ENCODE data around the gene FBXL3. TPM values are rescaled to one million over a fixed set of nuclear protein-coding genes. Genes with fewer than 3 reads are reported as not detected.

The FBXL3 gene
- total and polyA plus RNA-seq, 2 of the 8 experiments (the other 6 are each of a cell fraction or from before 2014, with no cell fraction given), result 4.9 to 14.9 TPM

GRCh38 chr13:77053192-77053591 lies 26.2 kb upstream of the FBXL3 start:
- ChIA-PET CTCF (ENCODE audit: partially characterized antibody) (interaction anchor here (0.9 to 1.2 kb wide), 3 partner anchors 9 to 512 kb away, joined by 3 read pairs; no protein-coding TSS in a partner anchor), POLR2A (ENCODE audit: partially characterized antibody) (interaction anchor here (1.0 kb wide), 1 partner anchor 165 kb away, joined by 3 read pairs; no protein-coding TSS in a partner anchor)
- Histone ChIP-seq H3K4me3 (ENCODE audit: extremely low read depth in 1 of 4, insufficient read depth in 2 of 4, low read depth in 3 of 4, low read length in 4 of 4) (no peak overlapping the region), H3K4ac (replicated peaks; ENCODE audit: insufficient read length, low read depth, low read length) (no peak overlapping the region), H3K27me3 (replicated peaks in 1 of 4; ENCODE audit: control insufficient read depth in 3 of 4, extremely low read depth in 1 of 4, insufficient read depth in 3 of 4, low read length in 3 of 4) (no peaks in the 10 kb centered on the region), H3K79me2 (ENCODE audit: control insufficient read depth in 1 of 2, insufficient read depth in 2 of 2, low read length in 2 of 2) (no peaks in the 10 kb centered on the region), H3K27ac (ENCODE audit: low read depth, low read length) (no peak overlapping the region), H3K23ac (ENCODE audit: insufficient read length) (no peak overlapping the region), H2AFZ (ENCODE audit: low read length) (no peak overlapping the region), H4K91ac (replicated peaks; ENCODE audit: insufficient read length, low read length) (no peak overlapping the region), H3K9me3 (ENCODE audit: insufficient read depth in 2 of 2, low read depth in 1 of 2, low read length in 1 of 2) (no peaks in the 10 kb centered on the region), H2BK5ac (ENCODE audit: low read depth, low read length) (no peak overlapping the region), H4K20me1 (replicated peaks in 1 of 2; ENCODE audit: control insufficient read depth in 1 of 2, insufficient read depth in 2 of 2, low read length in 2 of 2) (peaks cover 0 to 4% of the 10 kb centered on the region in 2 experiments), H4K5ac (ENCODE audit: insufficient read length, low read depth, low read length) (no peak overlapping the region), H2AK5ac (ENCODE audit: low read depth, low read length) (no peak overlapping the region), H3K36me3 (ENCODE audit: control insufficient read depth in 2 of 4, insufficient read depth in 4 of 4, low read length in 3 of 4) (peaks cover 2 to 25% (median 9%) of the 10 kb centered on the region in 4 experiments; a peak in 5 of 8 replicates), H4K8ac (ENCODE audit: extremely low read depth, insufficient read depth, low read length) (no peak overlapping the region), H3K79me1 (ENCODE audit: low read depth, low read length) (no peaks in the 10 kb centered on the region), H2BK15ac (ENCODE audit: low read length) (no peak overlapping the region), H3K14ac (ENCODE audit: insufficient read length) (no peak overlapping the region), H3K4me2 (ENCODE audit: insufficient read depth in 1 of 2, low read depth in 2 of 2, low read length in 2 of 2) (no peak overlapping the region), H3K56ac (replicated peaks; ENCODE audit: insufficient read length, low read depth, low read length) (no peak overlapping the region), H3K23me2 (ENCODE audit: low read depth, low read length) (no peaks in the 10 kb centered on the region), H2BK20ac (ENCODE audit: low read length) (no peak overlapping the region), H2BK12ac (ENCODE audit: low read depth, low read length) (no peak overlapping the region), H2BK120ac (replicated peaks; ENCODE audit: low read depth, low read length) (no peak overlapping the region), H3K9ac (replicated peaks in 1 of 4; ENCODE audit: extremely low read depth in 1 of 4, low read depth in 3 of 4, low read length in 3 of 4) (no peak overlapping the region), H3K18ac (ENCODE audit: extremely low read depth, low read length) (no peak overlapping the region), H3K4me1 (replicated peaks in 1 of 4; ENCODE audit: control insufficient read depth in 3 of 4, insufficient read depth in 4 of 4, low read length in 3 of 4) (peaks cover 0 to 10% (median 5%) of the 10 kb centered on the region in 4 experiments; a peak in 2 of 7 replicates)
- DNase-seq (ENCODE audit: low read depth in 1 of 2, low spot score in 2 of 2) (no peak), FAIRE-seq (no peak)
- TF ChIP-seq TAF7 (optimal IDR thresholded peaks at IDR 0.05; ENCODE audit: borderline replicate concordance, low read depth, low read length) (no peak), CEBPB (IDR thresholded peaks at IDR 0.05; ENCODE audit: low read depth, low read length) (no peak), EGR1 (IDR thresholded peaks at IDR 0.05; ENCODE audit: borderline replicate concordance, low read depth, low read length) (no peak), ASH2L (IDR thresholded peaks at IDR 0.05; ENCODE audit: low read length) (no peak), SIX5 (IDR thresholded peaks at IDR 0.05; ENCODE audit: low read depth, low read length) (no peak), NRF1 (IDR thresholded peaks at IDR 0.05; ENCODE audit: low read depth, low read length) (no peak)
- TF ChIP-seq, protein P1, sequence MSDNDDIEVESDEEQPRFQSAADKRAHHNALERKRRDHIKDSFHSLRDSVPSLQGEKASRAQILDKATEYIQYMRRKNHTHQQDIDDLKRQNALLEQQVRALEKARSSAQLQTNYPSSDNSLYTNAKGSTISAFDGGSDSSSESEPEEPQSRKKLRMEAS (IDR thresholded peaks at IDR 0.05), result no peak
- WGBS, 2 experiments (ENCODE audit: extremely low coverage in 1 of 2, insufficient coverage in 1 of 2, insufficient read length in 1 of 2, insufficient replicate concordance in 2 of 2, low coverage in 1 of 2, low lambda C conversion rate in 2 of 2, missing lambda C conversion rate in 1 of 2), result 96% methylated on average over 4 of the region's 4 CpGs; no CpG with 5 or more reads in 1 of the 2 experiments
